GM12878 (cell line): Measurements from ENCODE around the gene SLC25A48. TPM values are rescaled to one million over a fixed set of nuclear protein-coding genes. Genes with fewer than 3 reads are reported as not detected.

Source experiments
- ATAC-seq: fragments of 200-7000 bp; cut with Tn5 transposase; 3 replicates; pipeline ENCODE4 v1.9.1; 2020; ENCODE audit warnings: mild to moderate bottlenecking, moderate library complexity
- BruUV-seq: library from RNA; stranded (reverse); fragments of 400-500 nt; replicated peaks from 2 replicates; lab custom pipeline; 2021; lab: Mats Ljungman, UMichigan
- CTCF ChIA-PET: fragments of 300-600 bp; sonication (Branson Sonifier 250); formaldehyde crosslinking; extraction: SDS; loops from one replicate; lab custom pipeline; 2021; ENCODE audit warnings: inconsistent platforms; lab: Yijun Ruan, JAX
- POLR2A ChIA-PET: fragments of 350-600 bp; formaldehyde crosslinking; extraction: SDS; loops from one replicate; lab custom pipeline; 2021; ENCODE audit warnings: inconsistent platforms; lab: Charles Lee
- RAD21 ChIA-PET: fragments of 300-600 bp; sonication (Branson Sonifier 250); formaldehyde crosslinking; loops from one replicate; lab custom pipeline; 2023; ENCODE audit warnings: antibody characterized with exemption; ENCODE audit not compliant: unreplicated experiment; lab: Charles Lee
- SMC1A ChIA-PET: fragments of 300-600 bp; sonication (Branson Sonifier 250); formaldehyde crosslinking; loops from one replicate; lab custom pipeline; 2023; ENCODE audit not compliant: unreplicated experiment, uncharacterized antibody; lab: Charles Lee
- DNase-seq: peaks from one replicate; pipeline ENCODE4 v3.0.0-alpha.2; 2011; ENCODE audit warnings: low read depth, low spot score
- FAIRE-seq: peaks from 3 replicates; lab custom pipeline; 2011; peaks lifted over from hg19 to GRCh38; lab: Jason Lieb, UNC
- H2AFZ ChIP-seq: 2 replicates; pipeline ENCODE4 v1.6.0; 2011; ENCODE audit warnings: low read depth, low read length, control low read depth; ENCODE audit not compliant: control insufficient read depth
- H3K27ac ChIP-seq: 2 replicates; pipeline ENCODE4 v1.5.1; 2011; ENCODE audit warnings: control low read depth; ENCODE audit not compliant: control insufficient read depth, insufficient read depth
- H3K27me3 ChIP-seq, 2 experiments: replicated peaks in 1 of 2; 2 replicates each; pipeline versions ENCODE4 v1.6.0 to v1.6.1; 2011; ENCODE audit warnings: low read length in 1 of 2; ENCODE audit not compliant: control insufficient read depth in 2 of 2, insufficient read depth in 2 of 2
- H3K36me3 ChIP-seq, 2 experiments: 2 replicates each; pipeline ENCODE4 v1.5.1; 2011; ENCODE audit warnings: low read length in 1 of 2; ENCODE audit not compliant: control insufficient read depth in 2 of 2, insufficient read depth in 2 of 2
- H3K4me1 ChIP-seq: 2 replicates; pipeline ENCODE4 v1.6.1; 2011; ENCODE audit warnings: mild to moderate bottlenecking, low read length, moderate library complexity, mixed read lengths; ENCODE audit not compliant: control insufficient read depth, insufficient read depth
- H3K4me2 ChIP-seq: 2 replicates; pipeline ENCODE4 v1.6.0; 2011; ENCODE audit warnings: control low read depth; ENCODE audit not compliant: control insufficient read depth, insufficient read depth
- H3K4me3 ChIP-seq: fragments of 200-600 bp; sonication (generic); 2 replicates; pipeline ENCODE4 v1.5.1; 2016
- H3K79me2 ChIP-seq: 2 replicates; pipeline ENCODE4 v1.6.0; 2011; ENCODE audit warnings: low read length; ENCODE audit not compliant: control insufficient read depth, insufficient read depth
- H3K9ac ChIP-seq: 2 replicates; pipeline ENCODE4 v1.8.0; 2011; ENCODE audit warnings: low read length, control low read depth, mixed read lengths; ENCODE audit not compliant: control insufficient read depth, insufficient read depth
- H3K9me3 ChIP-seq: replicated peaks from 3 replicates; pipeline ENCODE4 v1.5.1; 2011; ENCODE audit warnings: mild to moderate bottlenecking, low read length; ENCODE audit not compliant: control insufficient read depth, insufficient read depth
- H4K20me1 ChIP-seq: 2 replicates; pipeline ENCODE4 v1.6.0; 2011; ENCODE audit not compliant: control insufficient read depth, insufficient read depth
- ATF3 ChIP-seq: IDR thresholded peaks from 2 replicates; pipeline ENCODE4 v1.6.1; 2011; ENCODE audit warnings: low read depth, mild to moderate bottlenecking, low read length, moderate library complexity, borderline replicate concordance; ENCODE audit errors: extremely low read depth
- BCL3 ChIP-seq: IDR thresholded peaks from 2 replicates; pipeline ENCODE4 v1.6.1; 2011; ENCODE audit warnings: borderline replicate concordance, low read depth, mild to moderate bottlenecking, moderate library complexity, low read length; ENCODE audit not compliant: insufficient read depth, poor library complexity, severe bottlenecking
- BRCA1 ChIP-seq: IDR thresholded peaks from 2 replicates; pipeline ENCODE4 v1.6.1; 2011; ENCODE audit warnings: low read depth, low read length, improper control_type of control experiment
- CHD1 ChIP-seq: IDR thresholded peaks from 2 replicates; pipeline ENCODE4 v1.6.1; 2012; ENCODE audit warnings: low read depth, low read length, improper control_type of control experiment
- DPF2 ChIP-seq: fragments of 450-650 bp; IDR thresholded peaks from 2 replicates; pipeline ENCODE4 v1.6.1; 2017; ENCODE audit warnings: mild to moderate bottlenecking
- E2F8 ChIP-seq: fragments of 450-650 bp; IDR thresholded peaks from 2 replicates; pipeline ENCODE4 v1.6.1; 2018; ENCODE audit warnings: mild to moderate bottlenecking, low read depth, moderate library complexity; ENCODE audit not compliant: partially characterized antibody
- HDAC6 ChIP-seq: fragments of 200-600 bp; sonication (generic); IDR thresholded peaks from one replicate; pipeline ENCODE4 v1.8.0; 2017; ENCODE audit warnings: antibody characterized with exemption; ENCODE audit not compliant: unreplicated experiment
- POLR2AphosphoS5 ChIP-seq: IDR thresholded peaks from 2 replicates; pipeline ENCODE4 v1.6.1; 2011; ENCODE audit warnings: mild to moderate bottlenecking, low read length, inconsistent platforms
- RB1 ChIP-seq: fragments of 450-650 bp; formaldehyde crosslinking; IDR thresholded peaks from 2 replicates; pipeline ENCODE4 v1.6.1; 2017; ENCODE audit warnings: mild to moderate bottlenecking, borderline replicate concordance
- REST ChIP-seq: IDR thresholded peaks from 2 replicates; pipeline ENCODE4 v1.6.1; 2012; ENCODE audit warnings: mild to moderate bottlenecking, low read depth, low read length
- SIN3A ChIP-seq: IDR thresholded peaks from 2 replicates; pipeline ENCODE4 v1.6.1; 2012; ENCODE audit warnings: low read depth, low read length, improper control_type of control experiment
- SKIL ChIP-seq: fragments of 450-650 bp; IDR thresholded peaks from 2 replicates; pipeline ENCODE4 v1.6.1; 2017; ENCODE audit warnings: mild to moderate bottlenecking, low read depth, inconsistent platforms; ENCODE audit not compliant: poor library complexity, severe bottlenecking
- SP1 ChIP-seq: IDR thresholded peaks from one replicate; pipeline ENCODE4 v1.6.1; 2011; ENCODE audit warnings: low read depth, low read length
- YY1 ChIP-seq: IDR thresholded peaks from 2 replicates; pipeline ENCODE4 v1.6.1; 2011; ENCODE audit warnings: low read depth, mild to moderate bottlenecking, low read length
- ZNF622 ChIP-seq: fragments of 450-650 bp; IDR thresholded peaks from 2 replicates; pipeline ENCODE4 v1.6.1; 2017; ENCODE audit warnings: mild to moderate bottlenecking, inconsistent platforms
- WGBS: methylation state at CpG from one replicate; pipeline ENCODE4 v1.1.6; 2016; ENCODE audit warnings: low lambda C conversion rate; ENCODE audit not compliant: insufficient replicate concordance, insufficient coverage; ENCODE audit errors: missing lambda C conversion rate; 5-methylcytosine and 5-hydroxymethylcytosine counted together
- in situ Hi-C: fragments of 300-500 bp; cut with MboI; formaldehyde crosslinking; loops from 9 replicates; pipeline ENCODE4 v1.14.3; 2018; ENCODE audit warnings: mixed read lengths
- intact Hi-C: fragments of 100-400 bp; cut with micrococcal nuclease; formaldehyde crosslinking; loops from one replicate; pipeline ENCODE4 v1.14.2; 2022; ENCODE audit not compliant: unreplicated experiment
- polyA plus RNA-seq, 11 experiments: library from polyadenylated mRNA; depleted of rRNA in 4 of 11; unstranded in 6 of 11; stranded (reverse) in 5 of 11; fragments of >200 nt; fragmentation: Nextera tagmentation in 4 of 11; fragmentation: Illumina TruSeq in 1 of 11; extraction: Ambion mirVana in 4 of 11; extraction: Trizol in 1 of 11; gene quantifications; 1 replicate in 1 of 11; 2 replicates in 10 of 11; pipeline versions ENCODE4 v1.2.1 to v1.2.3, GENCODE V29; 2011 to 2016; ENCODE audit warnings: inconsistent platforms in 2 of 11, missing spikeins in 2 of 11, low read depth in 1 of 11
- total RNA-seq, 4 experiments: library from RNA; depleted of rRNA in 3 of 4; stranded (reverse); fragments of >200 nt in 3 of 4; fragmentation: Illumina TruSeq in 1 of 4; extraction: Trizol in 1 of 4; gene quantifications; 2 replicates each; pipeline versions ENCODE4 v1.2.1 to v1.2.3, GENCODE V29; 2013 to 2021

The SLC25A48 gene
- total and polyA plus RNA-seq, 10 of the 15 experiments (the other 5 are each of a cell fraction or from before 2014, with no cell fraction given) = 0.06 TPM; not detected in 9

- ChIA-PET POLR2A (no interaction called here), RAD21 (no interaction called here), CTCF (no interaction called here), SMC1A (no interaction called here)
- ATAC-seq (no peak), FAIRE-seq (no peak), DNase-seq (no peak)
- no peaks in the 10 kb centered on the region for H3K4me1 ChIP-seq
- peaks cover 0 to 1% of the 10 kb centered on the region in 2 experiments; a peak in 3 of 4 replicates for H3K27me3 ChIP-seq
- H3K79me2 ChIP-seq = no peaks in the 10 kb centered on the region
- H3K27ac ChIP-seq = no peak overlapping the region
- no TSS peak for BruUV-seq
- no peaks in the 10 kb centered on the region for H3K9me3 ChIP-seq
- 16% methylated on average over 2 of the region's 2 CpGs for WGBS
- H3K9ac ChIP-seq = no peak overlapping the region
- no peak overlapping the region for H2AFZ ChIP-seq
- no peak overlapping the region for H3K4me3 ChIP-seq
- H3K36me3 ChIP-seq = no peaks in the 10 kb centered on the region
- H4K20me1 ChIP-seq = no peaks in the 10 kb centered on the region
- H3K4me2 ChIP-seq = no peak overlapping the region
- in situ Hi-C loops = no loop called here
- intact Hi-C loops = no loop called here
- no peak for TF ChIP-seq DPF2
- no peak for TF ChIP-seq ZNF622
- TF ChIP-seq E2F8 = no peak
- TF ChIP-seq SP1 = no peak
- no peak for TF ChIP-seq POLR2AphosphoS5
- no peak for TF ChIP-seq CHD1
- TF ChIP-seq SKIL = no peak
- no peak for TF ChIP-seq ATF3
- no peak for TF ChIP-seq REST
- no peak for TF ChIP-seq BCL3
- no peak for TF ChIP-seq YY1
- no peak for TF ChIP-seq HDAC6
- no peak for TF ChIP-seq SIN3A
- no peak for TF ChIP-seq RB1
- TF ChIP-seq BRCA1 = no peak
These were observed 12.2 kb upstream of the SLC25A48 start for GRCh38 chr5:135822286-135822685.
